Measurements from ENCODE around the gene ATXN7.

ATXN7 gene

DNA sequence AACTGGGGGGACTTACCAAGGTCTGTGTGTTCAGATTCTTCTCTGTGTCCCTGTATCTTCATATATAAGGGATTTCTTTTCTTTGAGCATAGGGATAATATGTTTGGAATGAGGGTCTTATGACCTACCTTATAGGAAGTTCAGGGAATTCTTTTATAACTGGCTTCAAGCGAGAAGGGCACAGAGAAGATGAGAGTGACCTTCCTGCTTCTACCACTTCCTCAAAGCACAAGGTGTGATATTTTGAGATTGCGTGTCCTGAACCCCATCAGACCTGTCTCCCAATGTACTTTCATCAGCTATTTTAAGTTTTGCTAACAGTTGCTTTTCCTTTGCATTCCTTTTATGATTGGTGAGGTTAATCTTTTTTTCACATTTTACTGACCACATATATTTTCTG, 162.7 kb downstream of the ATXN7 start:
- no peaks in the 10 kb centered on the region for H3K36me3 ChIP-seq (ENCODE audit: control insufficient read depth, insufficient read depth, low read length)
- H3K9ac ChIP-seq (ENCODE audit: low read length) = no peak overlapping the region
- peaks cover 6% of the 10 kb centered on the region for H3K4me1 ChIP-seq (ENCODE audit: control insufficient read depth, insufficient read depth, low read length)
- peaks cover 5% of the 10 kb centered on the region for H3K27me3 ChIP-seq (ENCODE audit: control insufficient read depth, insufficient read depth, low read length)
- no peaks in the 10 kb centered on the region for H3K9me3 ChIP-seq (ENCODE audit: control insufficient read depth, low read length)
- H3K4me3 ChIP-seq (ENCODE audit: low read length) = no peak overlapping the region

DNA sequence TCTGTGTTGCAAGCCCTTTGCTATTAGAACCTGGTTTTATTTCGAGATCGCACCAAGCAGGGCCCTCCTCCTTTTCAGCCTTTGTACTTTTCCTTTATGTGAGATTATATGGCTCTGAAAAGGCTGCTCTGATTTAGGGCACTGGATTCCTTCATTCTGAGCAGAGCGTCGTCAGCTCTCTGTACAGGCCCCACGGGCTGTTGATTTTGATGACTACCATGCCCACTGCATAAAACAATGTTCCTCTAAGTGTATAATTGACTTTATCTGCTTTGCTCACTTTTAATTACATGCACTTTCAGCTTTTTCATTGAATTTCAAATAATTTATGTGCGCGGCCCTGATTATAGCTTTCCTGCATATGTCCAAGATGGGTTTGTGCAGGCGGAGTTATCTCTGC, 164.0 kb downstream of the ATXN7 start:
- H3K4me1 ChIP-seq (ENCODE audit: control insufficient read depth, insufficient read depth, low read length) = no peaks in the 10 kb centered on the region
- H3K9ac ChIP-seq (ENCODE audit: low read length) = no peak overlapping the region
- H3K9me3 ChIP-seq (ENCODE audit: control insufficient read depth, low read length) = no peaks in the 10 kb centered on the region
- no peaks in the 10 kb centered on the region for H3K36me3 ChIP-seq (ENCODE audit: control insufficient read depth, insufficient read depth, low read length)
- H3K27me3 ChIP-seq (ENCODE audit: control insufficient read depth, insufficient read depth, low read length) = peaks cover 5% of the 10 kb centered on the region
- no peak overlapping the region for H3K4me3 ChIP-seq (ENCODE audit: low read length)

DNA sequence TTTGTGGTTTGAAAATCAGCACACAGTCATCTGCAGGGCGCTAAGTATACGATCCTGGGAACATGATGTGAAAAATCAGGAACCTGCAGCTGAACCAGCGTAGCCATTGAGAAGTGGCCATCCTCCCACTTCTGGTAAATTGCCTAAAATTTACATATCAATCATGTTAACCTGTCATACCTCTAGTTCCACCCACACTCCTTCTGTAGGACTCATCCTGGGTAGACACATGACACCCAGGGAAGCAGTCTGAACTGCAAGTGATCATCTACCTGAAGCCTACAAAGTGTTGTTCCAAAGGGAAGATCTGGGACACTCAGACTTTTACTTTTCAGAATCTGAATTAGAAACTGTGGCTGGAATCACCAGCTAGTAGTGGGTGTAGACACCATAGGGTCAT, 165.1 kb downstream of the ATXN7 start:
- no peak overlapping the region for H3K4me3 ChIP-seq (ENCODE audit: low read length)
- H3K27me3 ChIP-seq (ENCODE audit: control insufficient read depth, insufficient read depth, low read length) = peaks cover 5% of the 10 kb centered on the region
- no peaks in the 10 kb centered on the region for H3K9me3 ChIP-seq (ENCODE audit: control insufficient read depth, low read length)
- no peaks in the 10 kb centered on the region for H3K36me3 ChIP-seq (ENCODE audit: control insufficient read depth, insufficient read depth, low read length)
- no peaks in the 10 kb centered on the region for H3K4me1 ChIP-seq (ENCODE audit: control insufficient read depth, insufficient read depth, low read length)
- no peak overlapping the region for H3K9ac ChIP-seq (ENCODE audit: low read length)

DNA sequence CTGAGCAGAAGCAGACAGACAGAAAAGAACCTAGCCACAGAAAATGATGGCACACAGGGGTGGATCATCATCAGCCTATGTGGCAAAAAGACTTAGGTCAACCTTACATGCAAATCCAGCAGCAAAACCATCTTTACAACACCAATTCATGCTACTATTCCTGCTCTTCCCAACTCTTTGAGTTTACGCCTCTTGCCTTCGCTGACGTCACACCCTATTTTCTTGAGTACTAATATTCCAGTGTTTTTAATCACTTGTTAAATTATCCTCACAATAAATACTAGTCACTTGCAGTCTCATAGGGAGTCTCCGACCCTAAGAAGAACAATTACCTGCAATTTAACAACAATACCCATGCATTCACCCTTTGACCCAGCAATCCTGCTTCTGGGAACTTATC, 165.6 kb downstream of the ATXN7 start:
- Histone ChIP-seq H3K9ac (ENCODE audit: low read length) (no peak overlapping the region), H3K4me1 (ENCODE audit: control insufficient read depth, insufficient read depth, low read length) (no peaks in the 10 kb centered on the region), H3K27me3 (ENCODE audit: control insufficient read depth, insufficient read depth, low read length) (peaks cover 5% of the 10 kb centered on the region), H3K36me3 (ENCODE audit: control insufficient read depth, insufficient read depth, low read length) (no peaks in the 10 kb centered on the region), H3K9me3 (ENCODE audit: control insufficient read depth, low read length) (no peaks in the 10 kb centered on the region), H3K4me3 (ENCODE audit: low read length) (no peak overlapping the region)

DNA sequence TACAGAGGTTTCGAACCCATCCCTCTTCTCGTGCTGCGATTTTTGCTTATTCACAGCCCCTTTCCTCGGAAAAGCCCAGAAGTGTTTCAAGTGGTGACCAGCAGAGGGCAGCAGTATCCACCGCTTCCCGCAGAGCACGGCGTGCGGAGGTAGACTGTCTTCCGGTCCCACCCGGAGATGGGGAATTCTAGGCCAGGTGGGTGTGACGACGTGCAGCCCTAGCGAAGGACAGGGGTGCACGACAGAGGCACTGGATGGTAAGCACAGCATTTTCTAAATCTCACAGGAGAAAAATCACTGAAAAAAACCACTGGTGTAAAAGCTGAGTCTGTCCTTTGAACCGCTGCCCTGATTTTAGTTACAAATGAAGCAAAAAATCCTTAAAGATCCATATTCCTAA, 167.1 kb downstream of the ATXN7 start:
- Histone ChIP-seq H3K4me3 (ENCODE audit: low read length) (no peak overlapping the region), H3K9ac (ENCODE audit: low read length) (no peak overlapping the region)

DNA sequence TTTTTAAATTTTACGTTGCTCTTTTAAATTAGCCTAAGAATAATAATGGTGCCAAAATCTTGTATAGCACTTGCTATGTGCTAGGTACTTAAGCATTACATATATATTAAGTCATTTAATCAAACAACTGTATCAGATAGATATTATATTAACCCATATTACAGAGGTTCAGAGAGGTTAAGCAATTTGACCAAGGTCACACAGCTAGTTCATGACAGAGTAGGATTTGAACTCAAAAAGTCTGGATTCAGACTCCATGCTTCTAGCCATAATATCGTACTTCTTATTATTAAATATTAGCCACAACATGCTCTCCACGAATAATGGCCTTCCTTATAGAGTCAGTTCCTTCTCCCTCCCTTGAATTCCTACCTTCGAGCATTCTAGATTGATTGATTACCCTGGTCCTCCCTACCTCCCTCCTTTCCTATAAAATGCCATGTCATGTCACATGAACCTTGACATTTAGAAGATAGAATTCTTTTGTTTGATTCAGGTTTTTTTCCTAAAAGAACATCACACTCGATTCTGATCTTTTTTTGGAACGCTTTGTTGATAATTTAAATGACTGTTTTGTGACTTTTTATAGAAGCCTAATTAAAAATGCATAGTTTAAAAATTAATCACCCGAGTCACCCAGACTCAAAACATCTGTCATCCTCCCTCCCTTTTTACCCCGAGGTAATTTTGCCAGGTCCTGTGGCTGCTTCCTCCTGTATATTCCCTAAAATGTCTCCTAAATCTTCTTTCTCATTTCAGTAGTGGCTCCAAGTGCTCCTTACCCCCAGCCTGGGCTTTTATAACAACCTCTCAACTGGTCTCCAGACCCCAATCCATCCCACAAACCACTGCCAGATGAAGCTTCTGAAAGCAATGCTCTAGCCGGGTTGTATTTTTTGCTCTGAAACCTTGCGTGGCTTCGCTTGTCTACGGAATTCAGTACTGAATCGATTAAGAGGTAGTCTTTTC, 168.2 kb downstream of the ATXN7 start:
- H3K9ac ChIP-seq (ENCODE audit: low read length) = no peak overlapping the region
- no peaks in the 10 kb centered on the region for H3K36me3 ChIP-seq (ENCODE audit: control insufficient read depth, insufficient read depth, low read length)
- H3K4me3 ChIP-seq (ENCODE audit: low read length) = no peak overlapping the region
- H3K9me3 ChIP-seq (ENCODE audit: control insufficient read depth, low read length) = no peaks in the 10 kb centered on the region
- peaks cover 5% of the 10 kb centered on the region for H3K27me3 ChIP-seq (ENCODE audit: control insufficient read depth, insufficient read depth, low read length)
- no peaks in the 10 kb centered on the region for H3K4me1 ChIP-seq (ENCODE audit: control insufficient read depth, insufficient read depth, low read length)

More for the DNA sequence above, 167.1 kb downstream of the ATXN7 start:
- H3K4me1 ChIP-seq (ENCODE audit: control insufficient read depth, insufficient read depth, low read length) = no peaks in the 10 kb centered on the region
- peaks cover 5% of the 10 kb centered on the region for H3K27me3 ChIP-seq (ENCODE audit: control insufficient read depth, insufficient read depth, low read length)
- H3K36me3 ChIP-seq (ENCODE audit: control insufficient read depth, insufficient read depth, low read length) = no peaks in the 10 kb centered on the region
- no peaks in the 10 kb centered on the region for H3K9me3 ChIP-seq (ENCODE audit: control insufficient read depth, low read length)

DNA sequence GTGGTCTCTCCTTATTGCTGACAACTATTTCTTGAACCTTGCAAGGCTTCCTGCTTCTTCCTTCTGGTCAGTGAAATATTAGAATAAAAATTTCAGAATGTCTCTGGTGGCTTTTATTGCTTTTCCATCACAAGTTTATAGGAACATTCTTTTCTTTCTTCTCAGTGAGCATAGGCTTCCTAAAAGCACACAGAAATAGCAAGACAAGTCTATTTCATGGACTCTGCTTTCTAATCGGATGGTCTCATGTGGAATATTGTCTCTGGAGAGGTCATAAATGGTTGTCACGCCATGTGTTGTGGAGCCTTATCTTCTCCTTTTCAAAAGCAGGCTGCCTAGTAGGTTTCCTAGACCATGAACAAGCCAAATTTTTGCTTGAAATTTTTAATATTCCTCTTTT, 169.4 kb downstream of the ATXN7 start:
- no peak overlapping the region for H3K4me3 ChIP-seq (ENCODE audit: low read length)
- H3K9ac ChIP-seq (ENCODE audit: low read length) = no peak overlapping the region
- H3K9me3 ChIP-seq (ENCODE audit: control insufficient read depth, low read length) = no peaks in the 10 kb centered on the region
- H3K4me1 ChIP-seq (ENCODE audit: control insufficient read depth, insufficient read depth, low read length) = no peaks in the 10 kb centered on the region
- H3K36me3 ChIP-seq (ENCODE audit: control insufficient read depth, insufficient read depth, low read length) = no peaks in the 10 kb centered on the region
- peaks cover 5% of the 10 kb centered on the region for H3K27me3 ChIP-seq (ENCODE audit: control insufficient read depth, insufficient read depth, low read length)

DNA sequence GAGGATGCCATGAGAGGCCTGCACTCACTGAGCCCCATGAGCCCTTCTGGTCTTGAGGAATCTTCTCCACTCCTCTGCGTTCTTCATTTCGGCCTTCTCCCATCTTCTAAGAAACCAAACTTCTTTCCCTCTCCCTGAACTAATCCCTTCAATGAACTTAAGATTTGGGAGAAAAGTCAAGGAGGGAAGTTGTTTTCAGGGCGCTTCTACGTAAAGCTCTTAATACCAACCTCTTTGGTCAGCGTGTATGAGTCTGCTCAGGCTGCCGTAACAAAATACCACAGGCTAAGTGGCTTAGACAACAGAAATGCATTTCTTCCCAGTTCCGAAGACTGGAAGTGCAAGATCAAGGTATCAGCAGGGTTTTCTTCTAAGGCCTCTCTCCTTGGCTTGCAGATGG, 173.4 kb downstream of the ATXN7 start:
- no peak overlapping the region for H3K9ac ChIP-seq (ENCODE audit: low read length)
- no peak overlapping the region for H3K4me3 ChIP-seq (ENCODE audit: low read length)
- H3K27me3 ChIP-seq (ENCODE audit: control insufficient read depth, insufficient read depth, low read length) = no peaks in the 10 kb centered on the region
- no peaks in the 10 kb centered on the region for H3K36me3 ChIP-seq (ENCODE audit: control insufficient read depth, insufficient read depth, low read length)
- no peaks in the 10 kb centered on the region for H3K4me1 ChIP-seq (ENCODE audit: control insufficient read depth, insufficient read depth, low read length)
- H3K9me3 ChIP-seq (ENCODE audit: control insufficient read depth, low read length) = no peaks in the 10 kb centered on the region

DNA sequence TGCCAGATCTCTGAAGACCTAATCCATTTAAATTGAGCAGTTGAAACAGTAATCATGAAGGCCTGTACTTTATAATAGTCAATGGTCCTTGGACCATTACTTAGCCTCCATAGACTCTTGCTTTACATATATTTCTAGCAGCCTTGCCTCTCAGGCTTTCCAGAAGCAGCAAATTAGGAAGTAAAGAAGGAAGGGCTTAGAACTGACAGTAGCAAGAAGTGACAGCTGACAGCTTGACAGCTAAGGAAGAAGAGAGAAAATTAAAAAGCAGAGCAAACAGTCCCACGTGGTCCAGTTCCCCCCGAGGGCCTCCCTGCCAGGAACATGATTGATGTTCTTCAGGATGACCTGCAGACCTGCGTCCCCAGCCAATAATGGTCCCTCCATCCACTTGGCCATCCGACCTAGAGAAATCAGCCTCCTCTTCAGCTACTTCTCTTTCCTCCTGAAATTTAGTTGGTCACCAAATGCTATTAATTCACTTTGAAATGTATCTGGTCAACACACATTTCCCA, 174.6 kb downstream of the ATXN7 start:
- H3K4me1 ChIP-seq (ENCODE audit: control insufficient read depth, insufficient read depth, low read length) = no peaks in the 10 kb centered on the region
- H3K9me3 ChIP-seq (ENCODE audit: control insufficient read depth, low read length) = no peaks in the 10 kb centered on the region
- H3K36me3 ChIP-seq (ENCODE audit: control insufficient read depth, insufficient read depth, low read length) = no peaks in the 10 kb centered on the region
- H3K27me3 ChIP-seq (ENCODE audit: control insufficient read depth, insufficient read depth, low read length) = no peaks in the 10 kb centered on the region
- H3K4me3 ChIP-seq (ENCODE audit: low read length) = no peak overlapping the region
- H3K9ac ChIP-seq (ENCODE audit: low read length) = no peak overlapping the region

DNA sequence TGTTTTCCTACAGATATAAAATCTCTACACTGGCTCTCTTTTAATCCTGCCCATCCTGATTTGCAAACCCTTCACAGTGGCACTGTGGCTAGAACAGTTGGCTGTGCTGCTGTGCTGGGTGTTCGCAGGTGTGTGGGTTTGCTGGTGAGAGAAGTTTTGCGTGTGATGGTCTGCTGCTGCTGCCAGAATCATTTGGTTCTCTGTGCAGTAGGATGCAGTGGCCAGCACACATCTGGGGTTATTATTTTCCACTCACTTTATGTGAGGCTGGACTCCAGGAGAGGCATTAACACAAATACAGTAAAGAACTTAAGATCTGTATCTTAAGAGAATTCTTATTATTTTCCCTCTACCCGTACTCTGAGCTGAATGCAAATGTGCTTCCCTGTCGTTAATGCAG, 175.7 kb downstream of the ATXN7 start:
- Histone ChIP-seq H3K4me1 (ENCODE audit: control insufficient read depth, insufficient read depth, low read length) (no peaks in the 10 kb centered on the region), H3K36me3 (ENCODE audit: control insufficient read depth, insufficient read depth, low read length) (no peaks in the 10 kb centered on the region), H3K4me3 (ENCODE audit: low read length) (no peak overlapping the region), H3K9me3 (ENCODE audit: control insufficient read depth, low read length) (no peaks in the 10 kb centered on the region), H3K9ac (ENCODE audit: low read length) (no peak overlapping the region), H3K27me3 (ENCODE audit: control insufficient read depth, insufficient read depth, low read length) (no peaks in the 10 kb centered on the region)

DNA sequence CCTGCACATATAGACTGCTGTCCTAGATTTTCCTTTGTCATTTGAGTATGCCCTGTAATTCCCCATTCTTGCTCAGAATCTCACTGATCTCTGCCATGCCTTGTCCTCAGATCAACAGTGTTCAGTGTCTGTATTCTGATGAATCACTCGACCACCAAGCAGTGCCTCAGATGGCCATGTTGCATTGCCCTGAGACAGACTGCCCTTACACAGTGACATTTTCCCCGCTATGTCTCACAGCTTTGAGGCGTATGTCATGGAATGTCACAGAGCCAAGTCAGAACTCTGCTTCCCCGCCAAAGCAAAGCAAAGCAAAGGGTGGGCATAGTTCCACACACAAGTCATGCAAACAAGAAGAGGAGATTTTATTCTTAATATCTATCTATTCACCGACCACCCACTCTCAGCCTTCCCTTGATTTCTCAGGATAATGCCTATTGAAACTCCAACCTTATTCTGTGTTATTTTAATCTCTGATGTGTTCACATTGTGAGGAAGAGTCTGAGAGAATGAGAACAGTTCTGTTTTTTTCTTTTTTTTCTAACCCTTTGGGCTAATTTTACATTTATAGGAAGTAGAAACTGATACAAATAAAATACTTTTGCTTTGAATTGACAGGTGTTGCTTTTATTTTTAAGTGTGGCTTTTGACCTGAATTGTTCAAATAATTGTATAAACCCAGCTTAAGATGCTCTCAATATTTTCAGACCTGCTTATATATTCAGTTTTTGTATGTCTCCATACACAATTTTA, 176.5 kb downstream of the ATXN7 start:
- no peak overlapping the region for H3K4me3 ChIP-seq (ENCODE audit: low read length)
- H3K9ac ChIP-seq (ENCODE audit: low read length) = no peak overlapping the region
- H3K4me1 ChIP-seq (ENCODE audit: control insufficient read depth, insufficient read depth, low read length) = no peaks in the 10 kb centered on the region
- no peaks in the 10 kb centered on the region for H3K27me3 ChIP-seq (ENCODE audit: control insufficient read depth, insufficient read depth, low read length)
- H3K36me3 ChIP-seq (ENCODE audit: control insufficient read depth, insufficient read depth, low read length) = no peaks in the 10 kb centered on the region
- no peaks in the 10 kb centered on the region for H3K9me3 ChIP-seq (ENCODE audit: control insufficient read depth, low read length)

DNA sequence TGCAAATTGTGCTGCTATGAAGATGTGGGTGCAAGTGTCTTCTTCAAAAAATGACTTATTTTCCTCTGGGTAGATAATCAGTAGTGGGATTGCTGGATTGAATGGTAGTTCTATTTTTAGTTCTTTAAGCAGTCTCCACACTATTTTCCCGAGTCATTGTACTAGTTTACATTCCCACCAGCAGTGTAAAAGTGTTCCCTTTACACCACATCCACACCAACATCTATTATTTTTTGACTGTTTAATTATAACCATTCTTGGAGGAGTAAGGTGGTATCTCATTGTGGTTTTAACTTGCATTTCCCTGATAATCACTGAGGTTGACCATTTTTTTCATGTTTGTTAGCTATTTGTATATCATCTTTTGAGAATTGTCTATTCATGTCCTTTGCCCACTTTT, 179.3 kb downstream of the ATXN7 start:
- Histone ChIP-seq H3K9me3 (ENCODE audit: control insufficient read depth, low read length) (no peaks in the 10 kb centered on the region), H3K4me3 (ENCODE audit: low read length) (no peak overlapping the region), H3K9ac (ENCODE audit: low read length) (no peak overlapping the region), H3K4me1 (ENCODE audit: control insufficient read depth, insufficient read depth, low read length) (no peaks in the 10 kb centered on the region), H3K36me3 (ENCODE audit: control insufficient read depth, insufficient read depth, low read length) (no peaks in the 10 kb centered on the region), H3K27me3 (ENCODE audit: control insufficient read depth, insufficient read depth, low read length) (no peaks in the 10 kb centered on the region)
